ENCODE results near the gene MARK1. TPM values are rescaled to one million over a fixed set of nuclear protein-coding genes. Genes with fewer than 3 reads are reported as not detected.

Gene MARK1
- total RNA-seq, 4 donors from 2014 or later, result 11.1 to 12.9 (median 11.9) TPM

GRCh38 chr1:220696226-220696862 is 168.4 kb downstream of the MARK1 start:
- no peaks in the 10 kb centered on the region for H3K27me3 ChIP-seq
- H3K9me3 ChIP-seq, result no peaks in the 10 kb centered on the region
- no peak overlapping the region for H3K27ac ChIP-seq
- WGBS, 2 donors, result 92 to 93% methylated on average over 16 of the region's 16 CpGs
- peaks cover 0 to 10% (median 0%) of the 10 kb centered on the region in 4 donors for H3K4me1 ChIP-seq
- DNase-seq (ENCODE audit: low spot score in 2 of 2), result no peak
- peaks cover 0 to 21% (median 0%) of the 10 kb centered on the region in 3 donors for H3K36me3 ChIP-seq
- no peak overlapping the region for H3K4me3 ChIP-seq
- no peak for TF ChIP-seq POLR2A (IDR thresholded peaks at IDR 0.05)
- TF ChIP-seq, protein P1, sequence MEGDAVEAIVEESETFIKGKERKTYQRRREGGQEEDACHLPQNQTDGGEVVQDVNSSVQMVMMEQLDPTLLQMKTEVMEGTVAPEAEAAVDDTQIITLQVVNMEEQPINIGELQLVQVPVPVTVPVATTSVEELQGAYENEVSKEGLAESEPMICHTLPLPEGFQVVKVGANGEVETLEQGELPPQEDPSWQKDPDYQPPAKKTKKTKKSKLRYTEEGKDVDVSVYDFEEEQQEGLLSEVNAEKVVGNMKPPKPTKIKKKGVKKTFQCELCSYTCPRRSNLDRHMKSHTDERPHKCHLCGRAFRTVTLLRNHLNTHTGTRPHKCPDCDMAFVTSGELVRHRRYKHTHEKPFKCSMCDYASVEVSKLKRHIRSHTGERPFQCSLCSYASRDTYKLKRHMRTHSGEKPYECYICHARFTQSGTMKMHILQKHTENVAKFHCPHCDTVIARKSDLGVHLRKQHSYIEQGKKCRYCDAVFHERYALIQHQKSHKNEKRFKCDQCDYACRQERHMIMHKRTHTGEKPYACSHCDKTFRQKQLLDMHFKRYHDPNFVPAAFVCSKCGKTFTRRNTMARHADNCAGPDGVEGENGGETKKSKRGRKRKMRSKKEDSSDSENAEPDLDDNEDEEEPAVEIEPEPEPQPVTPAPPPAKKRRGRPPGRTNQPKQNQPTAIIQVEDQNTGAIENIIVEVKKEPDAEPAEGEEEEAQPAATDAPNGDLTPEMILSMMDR (IDR thresholded peaks at IDR 0.05), result no peak
- no peak for TF ChIP-seq EP300 (IDR thresholded peaks at IDR 0.05)

DNA sequence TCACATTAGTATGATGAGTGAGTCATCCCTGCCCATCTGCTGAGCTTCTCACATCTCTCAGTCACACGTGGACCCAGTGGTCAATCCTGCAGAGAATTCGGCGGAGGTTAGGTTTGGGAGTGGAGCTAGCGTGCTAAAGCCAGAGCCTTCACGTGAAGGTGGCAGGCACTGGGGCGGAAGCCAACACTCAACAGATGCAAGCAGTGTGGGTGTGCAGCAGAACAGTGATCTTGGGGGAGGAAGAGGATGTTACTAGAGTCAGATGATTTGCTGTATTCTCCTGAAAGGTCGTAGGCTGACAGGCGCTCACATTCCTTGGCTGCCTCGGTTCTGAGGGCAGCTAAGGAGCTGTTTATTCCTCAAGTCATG is 168.9 kb downstream of the MARK1 start:
- WGBS, 2 donors, result 71 to 73% methylated on average over 9 of the region's 9 CpGs
- H3K4me3 ChIP-seq, result no peak overlapping the region

GRCh38 chr1:220697326-220697725 is 169.4 kb downstream of the MARK1 start:
- no peaks in the 10 kb centered on the region for H3K27me3 ChIP-seq
- H3K27ac ChIP-seq, result no peak overlapping the region
- TF ChIP-seq, protein P1 (IDR thresholded peaks at IDR 0.05), result no peak
- TF ChIP-seq EP300 (IDR thresholded peaks at IDR 0.05), result no peak
- TF ChIP-seq POLR2A (IDR thresholded peaks at IDR 0.05), result no peak
- WGBS, 2 donors, result 85 to 90% methylated on average over 6 of the region's 6 CpGs
- H3K4me1 ChIP-seq, result peaks cover 0 to 10% (median 0%) of the 10 kb centered on the region in 4 donors
- H3K9me3 ChIP-seq, result no peaks in the 10 kb centered on the region
- DNase-seq (ENCODE audit: low spot score in 2 of 2), result no peak
- H3K4me3 ChIP-seq, result no peak overlapping the region
- peaks cover 0 to 21% (median 0%) of the 10 kb centered on the region in 3 donors for H3K36me3 ChIP-seq

More for the DNA sequence above, 168.9 kb downstream of the MARK1 start:
- Histone ChIP-seq H3K27ac (no peak overlapping the region), H3K4me1 (peaks cover 0 to 10% (median 0%) of the 10 kb centered on the region in 4 donors), H3K9me3 (no peaks in the 10 kb centered on the region), H3K36me3 (peaks cover 0 to 21% (median 0%) of the 10 kb centered on the region in 3 donors), H3K27me3 (no peaks in the 10 kb centered on the region)
- no peak for DNase-seq (ENCODE audit: low spot score in 2 of 2)
- TF ChIP-seq POLR2A (IDR thresholded peaks at IDR 0.05), result no peak
- TF ChIP-seq, protein P1 (IDR thresholded peaks at IDR 0.05), result no peak
- no peak for TF ChIP-seq EP300 (IDR thresholded peaks at IDR 0.05)

GRCh38 chr1:220698607-220699016 is 170.7 kb downstream of the MARK1 start:
- TF ChIP-seq, protein P1 (IDR thresholded peaks at IDR 0.05), result no peak
- no peak for TF ChIP-seq POLR2A (IDR thresholded peaks at IDR 0.05)
- TF ChIP-seq EP300 (IDR thresholded peaks at IDR 0.05), result no peak
- Histone ChIP-seq H3K9me3 (no peaks in the 10 kb centered on the region), H3K4me3 (no peak overlapping the region), H3K4me1 (peaks cover 0 to 10% (median 0%) of the 10 kb centered on the region in 4 donors), H3K36me3 (peaks cover 0 to 21% (median 0%) of the 10 kb centered on the region in 3 donors), H3K27me3 (no peaks in the 10 kb centered on the region), H3K27ac (no peak overlapping the region)
- no peak for DNase-seq (ENCODE audit: low spot score in 2 of 2)
- 79% methylated on average over 5 of the region's 5 CpGs for WGBS, 2 donors

GRCh38 chr1:220699044-220699443 is 171.1 kb downstream of the MARK1 start:
- WGBS, 2 donors, result 86 to 92% methylated on average over 3 of the region's 3 CpGs
- TF ChIP-seq, protein P1 (IDR thresholded peaks at IDR 0.05), result no peak
- TF ChIP-seq EP300 (IDR thresholded peaks at IDR 0.05) (no peak), POLR2A (IDR thresholded peaks at IDR 0.05) (no peak)

More at GRCh38 chr1:220699044-220699443, 171.1 kb downstream of the MARK1 start:
- H3K36me3 ChIP-seq, result peaks cover 0 to 21% (median 0%) of the 10 kb centered on the region in 3 donors
- peaks cover 0 to 10% (median 0%) of the 10 kb centered on the region in 4 donors for H3K4me1 ChIP-seq
- no peaks in the 10 kb centered on the region for H3K9me3 ChIP-seq
- H3K27me3 ChIP-seq, result no peaks in the 10 kb centered on the region
- H3K4me3 ChIP-seq, result no peak overlapping the region
- H3K27ac ChIP-seq, result no peak overlapping the region
- no peak for DNase-seq (ENCODE audit: low spot score in 2 of 2)

All from tibial nerve (tissue), 4 donors.